Loucy (cell line): ENCODE measurements around the gene NPM1.

ENCODE experiments used
- EZH2phosphoT487 ChIP-seq: fragments of 200-600 bp; IDR thresholded peaks from 2 replicates; pipeline ENCODE4 v1.6.1; 2018; ENCODE audit warnings: antibody characterized with exemption, mild to moderate bottlenecking, moderate library complexity, borderline replicate concordance
- TF ChIP-seq, protein P1 (sequence below): fragments of 200-600 bp; sonication (generic); conservative IDR thresholded peaks from 2 replicates; pipeline ENCODE4 v1.5.1; 2014; ENCODE audit warnings: mild to moderate bottlenecking, antibody characterized with exemption, low read length

DNA sequence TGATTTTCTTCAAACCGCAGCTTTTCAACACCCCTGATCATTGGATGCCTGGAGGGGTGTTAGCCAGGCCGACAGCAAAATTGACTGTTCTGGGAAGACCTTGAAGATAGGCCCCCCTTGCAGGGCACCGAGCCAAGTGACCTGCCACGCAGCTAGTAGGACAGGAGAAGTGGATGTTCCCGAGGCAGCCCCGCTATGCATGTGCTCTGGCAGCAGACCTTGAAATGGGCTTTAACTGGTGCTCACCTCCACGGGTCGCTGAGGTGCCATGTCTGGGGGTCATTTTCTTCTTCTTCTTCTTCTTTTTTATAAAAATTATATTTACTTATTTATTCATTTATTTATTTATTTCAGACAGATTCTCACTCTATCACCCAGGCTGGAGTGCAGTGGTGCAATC is 44.4 kb downstream of the NPM1 start:
- TF ChIP-seq, protein P1, sequence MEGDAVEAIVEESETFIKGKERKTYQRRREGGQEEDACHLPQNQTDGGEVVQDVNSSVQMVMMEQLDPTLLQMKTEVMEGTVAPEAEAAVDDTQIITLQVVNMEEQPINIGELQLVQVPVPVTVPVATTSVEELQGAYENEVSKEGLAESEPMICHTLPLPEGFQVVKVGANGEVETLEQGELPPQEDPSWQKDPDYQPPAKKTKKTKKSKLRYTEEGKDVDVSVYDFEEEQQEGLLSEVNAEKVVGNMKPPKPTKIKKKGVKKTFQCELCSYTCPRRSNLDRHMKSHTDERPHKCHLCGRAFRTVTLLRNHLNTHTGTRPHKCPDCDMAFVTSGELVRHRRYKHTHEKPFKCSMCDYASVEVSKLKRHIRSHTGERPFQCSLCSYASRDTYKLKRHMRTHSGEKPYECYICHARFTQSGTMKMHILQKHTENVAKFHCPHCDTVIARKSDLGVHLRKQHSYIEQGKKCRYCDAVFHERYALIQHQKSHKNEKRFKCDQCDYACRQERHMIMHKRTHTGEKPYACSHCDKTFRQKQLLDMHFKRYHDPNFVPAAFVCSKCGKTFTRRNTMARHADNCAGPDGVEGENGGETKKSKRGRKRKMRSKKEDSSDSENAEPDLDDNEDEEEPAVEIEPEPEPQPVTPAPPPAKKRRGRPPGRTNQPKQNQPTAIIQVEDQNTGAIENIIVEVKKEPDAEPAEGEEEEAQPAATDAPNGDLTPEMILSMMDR, result no peak
- no peak for TF ChIP-seq EZH2phosphoT487
